Esophagus muscularis mucosa (tissue), 4 donors: ENCODE measurements around the gene SLC25A48. TPM values are rescaled to one million over a fixed set of nuclear protein-coding genes. Genes with fewer than 3 reads are reported as not detected.
A peak's percentile ranks its signal among the peaks of the same experiment; 100 is the strongest.

Experiments
- DNase-seq: peaks from one replicate; pipeline ENCODE4 v3.0.0-alpha.2; 2017; ENCODE audit errors: extremely low spot score
- H3K27ac ChIP-seq, 4 donors: fragments of 200-600 bp; sonication (generic); replicated peaks in 1 of 4; 1 replicate in 3 of 4; 2 replicates in 1 of 4; pipeline ENCODE4 v1.5.1; 2016 to 2019; ENCODE audit warnings: mild to moderate bottlenecking in 1 of 4
- H3K27me3 ChIP-seq, 4 donors: fragments of 200-600 bp; sonication (generic); one replicate each; pipeline versions ENCODE4 v1.5.1 to v1.6.0; 2016 to 2019
- H3K36me3 ChIP-seq, 4 donors: fragments of 200-600 bp; sonication (generic); one replicate each; pipeline ENCODE4 v1.5.1; 2016 to 2019
- H3K4me1 ChIP-seq, 4 donors: fragments of 200-600 bp; sonication (generic); one replicate each; pipeline ENCODE4 v1.5.1; 2016 to 2019
- H3K4me3 ChIP-seq, 4 donors: fragments of 200-600 bp; sonication (generic); 1 replicate in 2 of 4; 2 replicates in 2 of 4; pipeline ENCODE4 v1.5.1; 2016 to 2019; ENCODE audit warnings: mild to moderate bottlenecking in 4 of 4, moderate library complexity in 1 of 4
- H3K9me3 ChIP-seq, 4 donors: fragments of 200-600 bp; sonication (generic); 1 replicate in 3 of 4; 2 replicates in 1 of 4; pipeline ENCODE4 v1.5.1; 2016 to 2019
- EP300 ChIP-seq: sonication (generic); formaldehyde crosslinking; IDR thresholded peaks from one replicate; pipeline ENCODE4 v1.6.1; 2017; ENCODE audit warnings: antibody characterized with exemption
- POLR2A ChIP-seq: fragments of 450-650 bp; IDR thresholded peaks from one replicate; pipeline ENCODE4 v1.6.1; 2017; ENCODE audit warnings: antibody characterized with exemption, moderate library complexity, mild to moderate bottlenecking, low read depth
- POLR2AphosphoS5 ChIP-seq, 2 donors: sonication (generic); formaldehyde crosslinking; IDR thresholded peaks; one replicate each; pipeline ENCODE4 v1.6.1; 2017; ENCODE audit warnings: antibody characterized with exemption in 2 of 2
- WGBS: methylation state at CpG from one replicate; pipeline ENCODE4 v1.1.5; 2018; 5-methylcytosine and 5-hydroxymethylcytosine counted together
- intact Hi-C: fragments of 100-400 bp; cut with DNase I; formaldehyde crosslinking; loops from one replicate; pipeline ENCODE4 v1.15.1; 2023
- total RNA-seq, 4 donors: library from RNA; depleted of rRNA; stranded (reverse); fragments of >200 nt; gene quantifications; one replicate each; pipeline versions ENCODE4 v1.1.0 to v1.2.1, GENCODE V29; 2016
- TF ChIP-seq, protein P1 (sequence below), 3 experiments: fragments of 200-600 bp in 2 of 3; fragments of 450-650 bp in 1 of 3; sonication (generic) in 2 of 3; IDR thresholded peaks; one replicate each; pipeline ENCODE4 v1.5.1; 2017 to 2019; ENCODE audit warnings: antibody characterized with exemption in 3 of 3, mild to moderate bottlenecking in 2 of 3, moderate library complexity in 1 of 3

Gene SLC25A48
- total RNA-seq, 4 donors from 2014 or later: 0.40 to 0.42 TPM; not detected in 2

DNA sequence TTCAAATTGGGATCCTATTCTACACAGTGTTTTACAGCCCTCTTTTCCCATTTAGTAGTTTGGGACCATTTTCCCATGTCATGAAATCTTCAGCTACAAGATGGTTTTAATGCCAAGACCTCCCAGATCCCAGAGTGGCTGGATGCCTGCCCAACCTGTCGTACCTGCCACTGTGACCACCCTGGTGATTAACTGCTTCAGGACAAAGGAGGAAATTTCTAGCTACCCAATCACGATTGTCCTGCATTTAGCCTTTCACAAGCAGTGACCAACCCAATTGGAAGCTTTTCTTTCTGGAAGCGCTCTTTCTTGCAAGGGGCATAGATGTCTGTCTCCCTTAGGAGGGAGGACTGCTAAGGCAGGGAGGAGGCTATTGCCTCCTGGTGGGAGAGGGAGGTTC is 47.4 kb downstream of the SLC25A48 start:
- Histone ChIP-seq H3K27me3 (no peaks in the 10 kb centered on the region), H3K4me3 (no peak overlapping the region), H3K36me3 (no peaks in the 10 kb centered on the region), H3K4me1 (peaks cover 14 to 55% (median 50%) of the 10 kb centered on the region in 4 donors), H3K9me3 (no peaks in the 10 kb centered on the region), H3K27ac (peak overlapping the region; percentile 5 to 67 (median 50))
- TF ChIP-seq POLR2AphosphoS5 (IDR thresholded peaks at IDR 0.05) (no peak), POLR2A (no peak), EP300 (no peak)
- TF ChIP-seq, protein P1, sequence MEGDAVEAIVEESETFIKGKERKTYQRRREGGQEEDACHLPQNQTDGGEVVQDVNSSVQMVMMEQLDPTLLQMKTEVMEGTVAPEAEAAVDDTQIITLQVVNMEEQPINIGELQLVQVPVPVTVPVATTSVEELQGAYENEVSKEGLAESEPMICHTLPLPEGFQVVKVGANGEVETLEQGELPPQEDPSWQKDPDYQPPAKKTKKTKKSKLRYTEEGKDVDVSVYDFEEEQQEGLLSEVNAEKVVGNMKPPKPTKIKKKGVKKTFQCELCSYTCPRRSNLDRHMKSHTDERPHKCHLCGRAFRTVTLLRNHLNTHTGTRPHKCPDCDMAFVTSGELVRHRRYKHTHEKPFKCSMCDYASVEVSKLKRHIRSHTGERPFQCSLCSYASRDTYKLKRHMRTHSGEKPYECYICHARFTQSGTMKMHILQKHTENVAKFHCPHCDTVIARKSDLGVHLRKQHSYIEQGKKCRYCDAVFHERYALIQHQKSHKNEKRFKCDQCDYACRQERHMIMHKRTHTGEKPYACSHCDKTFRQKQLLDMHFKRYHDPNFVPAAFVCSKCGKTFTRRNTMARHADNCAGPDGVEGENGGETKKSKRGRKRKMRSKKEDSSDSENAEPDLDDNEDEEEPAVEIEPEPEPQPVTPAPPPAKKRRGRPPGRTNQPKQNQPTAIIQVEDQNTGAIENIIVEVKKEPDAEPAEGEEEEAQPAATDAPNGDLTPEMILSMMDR (IDR thresholded peaks at IDR 0.05): no peak
- intact Hi-C loops: no loop called here
- 37% methylated on average over 3 of the region's 3 CpGs for WGBS
- DNase-seq: no peak

DNA sequence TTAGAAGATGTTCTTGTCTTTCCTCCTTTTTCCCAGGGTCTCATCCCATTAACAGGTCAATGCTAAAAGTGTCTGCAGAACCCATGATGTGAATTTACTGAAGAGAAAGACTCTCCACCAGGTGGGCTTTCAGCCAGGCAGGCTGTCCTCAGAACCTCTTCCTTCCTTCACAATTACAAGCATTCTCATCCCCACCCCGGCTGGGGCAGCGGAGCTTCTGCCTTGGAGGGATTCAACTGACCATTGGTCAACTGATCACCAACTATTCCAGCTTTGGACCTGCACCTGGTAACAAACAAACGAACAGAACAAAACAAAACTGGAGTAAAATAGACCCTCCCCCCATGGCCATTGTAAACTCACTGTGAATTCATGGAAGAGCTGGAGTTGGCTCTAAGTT is 48.6 kb downstream of the SLC25A48 start:
- no peak for TF ChIP-seq POLR2AphosphoS5 (IDR thresholded peaks at IDR 0.05)
- TF ChIP-seq, protein P1 (IDR thresholded peaks at IDR 0.05): no peak
- Histone ChIP-seq H3K36me3 (no peaks in the 10 kb centered on the region), H3K27ac (no peak overlapping the region), H3K4me3 (no peak overlapping the region), H3K27me3 (no peaks in the 10 kb centered on the region), H3K4me1 (peaks cover 10 to 52% (median 44%) of the 10 kb centered on the region in 4 donors), H3K9me3 (no peaks in the 10 kb centered on the region)
- WGBS: 83% methylated on average over 3 of the region's 3 CpGs
- no peak for DNase-seq
- intact Hi-C loops: no loop called here

- WGBS: 64% methylated on average over 4 of the region's 4 CpGs
- H3K27me3 ChIP-seq: no peaks in the 10 kb centered on the region
- intact Hi-C loops: no loop called here
- DNase-seq: no peak
- TF ChIP-seq POLR2AphosphoS5 (IDR thresholded peaks at IDR 0.05): no peak
- no peak for TF ChIP-seq POLR2A
- TF ChIP-seq, protein P1 (IDR thresholded peaks at IDR 0.05): no peak
- TF ChIP-seq EP300: no peak
- no peaks in the 10 kb centered on the region for H3K9me3 ChIP-seq
- H3K27ac ChIP-seq: no peak overlapping the region
- H3K4me1 ChIP-seq: peaks cover 6 to 48% (median 40%) of the 10 kb centered on the region in 4 donors
- H3K4me3 ChIP-seq: no peak overlapping the region
- H3K36me3 ChIP-seq: no peaks in the 10 kb centered on the region
Measured at GRCh38 chr5:135883441-135883840, 49.0 kb downstream of the SLC25A48 start.

- TF ChIP-seq POLR2AphosphoS5 (IDR thresholded peaks at IDR 0.05): no peak
- TF ChIP-seq, protein P1 (IDR thresholded peaks at IDR 0.05): no peak
- TF ChIP-seq POLR2A: no peak
- TF ChIP-seq EP300: no peak
- 100% methylated on average over 3 of the region's 3 CpGs for WGBS
- Histone ChIP-seq H3K36me3 (no peaks in the 10 kb centered on the region), H3K4me1 (peaks cover 6 to 32% (median 27%) of the 10 kb centered on the region in 4 donors), H3K9me3 (no peaks in the 10 kb centered on the region), H3K4me3 (no peak overlapping the region), H3K27me3 (no peaks in the 10 kb centered on the region), H3K27ac (no peak overlapping the region)
- intact Hi-C loops: loop anchor here (5.0 kb wide), 2 partner anchors 177 to 197 kb away; no protein-coding TSS in a partner anchor
- DNase-seq: no peak
Measured at GRCh38 chr5:135885031-135885430, 50.6 kb downstream of the SLC25A48 start.

GRCh38 chr5:135886136-135886535 is 51.7 kb downstream of the SLC25A48 start:
- 49% methylated on average over 4 of the region's 4 CpGs for WGBS
- H3K36me3 ChIP-seq: no peaks in the 10 kb centered on the region
- no peak overlapping the region for H3K27ac ChIP-seq
- intact Hi-C loops: loop anchor here (5.0 kb wide), 2 partner anchors 176 to 196 kb away; no protein-coding TSS in a partner anchor
- TF ChIP-seq POLR2A: no peak
- TF ChIP-seq POLR2AphosphoS5 (IDR thresholded peaks at IDR 0.05): no peak
- TF ChIP-seq, protein P1 (IDR thresholded peaks at IDR 0.05): no peak
- no peak for TF ChIP-seq EP300
- H3K9me3 ChIP-seq: no peaks in the 10 kb centered on the region
- no peak for DNase-seq
- peaks cover under 1 to 27% (median 23%) of the 10 kb centered on the region in 4 donors for H3K4me1 ChIP-seq
- no peak overlapping the region for H3K4me3 ChIP-seq
- no peaks in the 10 kb centered on the region for H3K27me3 ChIP-seq
